ENCODE measurements around the gene LST1. TPM values are rescaled to one million over a fixed set of nuclear protein-coding genes. Genes with fewer than 3 reads are reported as not detected.

Gene LST1
- total and polyA plus RNA-seq, 2 of the 8 experiments (the other 6 are each of a cell fraction or from before 2014, with no cell fraction given) = not detected

DNA sequence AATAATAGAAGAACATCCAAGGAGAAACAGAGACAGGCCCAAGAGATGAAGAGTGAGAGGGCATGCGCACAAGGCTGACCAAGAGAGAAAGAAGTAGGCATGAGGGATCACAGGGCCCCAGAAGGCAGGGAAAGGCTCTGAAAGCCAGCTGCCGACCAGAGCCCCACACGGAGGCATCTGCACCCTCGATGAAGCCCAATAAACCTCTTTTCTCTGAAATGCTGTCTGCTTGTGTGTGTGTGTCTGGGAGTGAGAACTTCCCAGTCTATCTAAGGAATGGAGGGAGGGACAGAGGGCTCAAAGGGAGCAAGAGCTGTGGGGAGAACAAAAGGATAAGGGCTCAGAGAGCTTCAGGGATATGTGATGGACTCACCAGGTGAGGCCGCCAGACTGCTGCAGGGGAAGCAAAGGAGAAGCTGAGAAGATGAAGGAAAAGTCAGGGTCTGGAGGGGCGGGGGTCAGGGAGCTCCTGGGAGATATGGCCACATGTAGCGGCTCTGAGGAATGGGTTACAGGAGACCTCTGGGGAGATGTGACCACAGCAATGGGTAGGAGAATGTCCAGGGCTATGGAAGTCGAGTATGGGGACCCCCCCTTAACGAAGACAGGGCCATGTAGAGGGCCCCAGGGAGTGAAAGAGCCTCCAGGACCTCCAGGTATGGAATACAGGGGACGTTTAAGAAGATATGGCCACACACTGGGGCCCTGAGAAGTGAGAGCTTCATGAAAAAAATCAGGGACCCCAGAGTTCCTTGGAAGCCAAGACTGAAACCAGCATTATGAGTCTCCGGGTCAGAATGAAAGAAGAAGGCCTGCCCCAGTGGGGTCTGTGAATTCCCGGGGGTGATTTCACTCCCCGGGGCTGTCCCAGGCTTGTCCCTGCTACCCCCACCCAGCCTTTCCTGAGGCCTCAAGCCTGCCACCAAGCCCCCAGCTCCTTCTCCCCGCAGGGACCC is 11.7 kb upstream of the LST1 start (continued):
- TF ChIP-seq, protein P1, sequence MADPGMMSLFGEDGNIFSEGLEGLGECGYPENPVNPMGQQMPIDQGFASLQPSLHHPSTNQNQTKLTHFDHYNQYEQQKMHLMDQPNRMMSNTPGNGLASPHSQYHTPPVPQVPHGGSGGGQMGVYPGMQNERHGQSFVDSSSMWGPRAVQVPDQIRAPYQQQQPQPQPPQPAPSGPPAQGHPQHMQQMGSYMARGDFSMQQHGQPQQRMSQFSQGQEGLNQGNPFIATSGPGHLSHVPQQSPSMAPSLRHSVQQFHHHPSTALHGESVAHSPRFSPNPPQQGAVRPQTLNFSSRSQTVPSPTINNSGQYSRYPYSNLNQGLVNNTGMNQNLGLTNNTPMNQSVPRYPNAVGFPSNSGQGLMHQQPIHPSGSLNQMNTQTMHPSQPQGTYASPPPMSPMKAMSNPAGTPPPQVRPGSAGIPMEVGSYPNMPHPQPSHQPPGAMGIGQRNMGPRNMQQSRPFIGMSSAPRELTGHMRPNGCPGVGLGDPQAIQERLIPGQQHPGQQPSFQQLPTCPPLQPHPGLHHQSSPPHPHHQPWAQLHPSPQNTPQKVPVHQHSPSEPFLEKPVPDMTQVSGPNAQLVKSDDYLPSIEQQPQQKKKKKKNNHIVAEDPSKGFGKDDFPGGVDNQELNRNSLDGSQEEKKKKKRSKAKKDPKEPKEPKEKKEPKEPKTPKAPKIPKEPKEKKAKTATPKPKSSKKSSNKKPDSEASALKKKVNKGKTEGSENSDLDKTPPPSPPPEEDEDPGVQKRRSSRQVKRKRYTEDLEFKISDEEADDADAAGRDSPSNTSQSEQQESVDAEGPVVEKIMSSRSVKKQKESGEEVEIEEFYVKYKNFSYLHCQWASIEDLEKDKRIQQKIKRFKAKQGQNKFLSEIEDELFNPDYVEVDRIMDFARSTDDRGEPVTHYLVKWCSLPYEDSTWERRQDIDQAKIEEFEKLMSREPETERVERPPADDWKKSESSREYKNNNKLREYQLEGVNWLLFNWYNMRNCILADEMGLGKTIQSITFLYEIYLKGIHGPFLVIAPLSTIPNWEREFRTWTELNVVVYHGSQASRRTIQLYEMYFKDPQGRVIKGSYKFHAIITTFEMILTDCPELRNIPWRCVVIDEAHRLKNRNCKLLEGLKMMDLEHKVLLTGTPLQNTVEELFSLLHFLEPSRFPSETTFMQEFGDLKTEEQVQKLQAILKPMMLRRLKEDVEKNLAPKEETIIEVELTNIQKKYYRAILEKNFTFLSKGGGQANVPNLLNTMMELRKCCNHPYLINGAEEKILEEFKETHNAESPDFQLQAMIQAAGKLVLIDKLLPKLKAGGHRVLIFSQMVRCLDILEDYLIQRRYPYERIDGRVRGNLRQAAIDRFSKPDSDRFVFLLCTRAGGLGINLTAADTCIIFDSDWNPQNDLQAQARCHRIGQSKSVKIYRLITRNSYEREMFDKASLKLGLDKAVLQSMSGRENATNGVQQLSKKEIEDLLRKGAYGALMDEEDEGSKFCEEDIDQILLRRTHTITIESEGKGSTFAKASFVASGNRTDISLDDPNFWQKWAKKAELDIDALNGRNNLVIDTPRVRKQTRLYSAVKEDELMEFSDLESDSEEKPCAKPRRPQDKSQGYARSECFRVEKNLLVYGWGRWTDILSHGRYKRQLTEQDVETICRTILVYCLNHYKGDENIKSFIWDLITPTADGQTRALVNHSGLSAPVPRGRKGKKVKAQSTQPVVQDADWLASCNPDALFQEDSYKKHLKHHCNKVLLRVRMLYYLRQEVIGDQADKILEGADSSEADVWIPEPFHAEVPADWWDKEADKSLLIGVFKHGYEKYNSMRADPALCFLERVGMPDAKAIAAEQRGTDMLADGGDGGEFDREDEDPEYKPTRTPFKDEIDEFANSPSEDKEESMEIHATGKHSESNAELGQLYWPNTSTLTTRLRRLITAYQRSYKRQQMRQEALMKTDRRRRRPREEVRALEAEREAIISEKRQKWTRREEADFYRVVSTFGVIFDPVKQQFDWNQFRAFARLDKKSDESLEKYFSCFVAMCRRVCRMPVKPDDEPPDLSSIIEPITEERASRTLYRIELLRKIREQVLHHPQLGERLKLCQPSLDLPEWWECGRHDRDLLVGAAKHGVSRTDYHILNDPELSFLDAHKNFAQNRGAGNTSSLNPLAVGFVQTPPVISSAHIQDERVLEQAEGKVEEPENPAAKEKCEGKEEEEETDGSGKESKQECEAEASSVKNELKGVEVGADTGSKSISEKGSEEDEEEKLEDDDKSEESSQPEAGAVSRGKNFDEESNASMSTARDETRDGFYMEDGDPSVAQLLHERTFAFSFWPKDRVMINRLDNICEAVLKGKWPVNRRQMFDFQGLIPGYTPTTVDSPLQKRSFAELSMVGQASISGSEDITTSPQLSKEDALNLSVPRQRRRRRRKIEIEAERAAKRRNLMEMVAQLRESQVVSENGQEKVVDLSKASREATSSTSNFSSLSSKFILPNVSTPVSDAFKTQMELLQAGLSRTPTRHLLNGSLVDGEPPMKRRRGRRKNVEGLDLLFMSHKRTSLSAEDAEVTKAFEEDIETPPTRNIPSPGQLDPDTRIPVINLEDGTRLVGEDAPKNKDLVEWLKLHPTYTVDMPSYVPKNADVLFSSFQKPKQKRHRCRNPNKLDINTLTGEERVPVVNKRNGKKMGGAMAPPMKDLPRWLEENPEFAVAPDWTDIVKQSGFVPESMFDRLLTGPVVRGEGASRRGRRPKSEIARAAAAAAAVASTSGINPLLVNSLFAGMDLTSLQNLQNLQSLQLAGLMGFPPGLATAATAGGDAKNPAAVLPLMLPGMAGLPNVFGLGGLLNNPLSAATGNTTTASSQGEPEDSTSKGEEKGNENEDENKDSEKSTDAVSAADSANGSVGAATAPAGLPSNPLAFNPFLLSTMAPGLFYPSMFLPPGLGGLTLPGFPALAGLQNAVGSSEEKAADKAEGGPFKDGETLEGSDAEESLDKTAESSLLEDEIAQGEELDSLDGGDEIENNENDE (IDR thresholded peaks at IDR 0.05; ENCODE audit: insufficient replicate concordance, low read length) = no peak
- TF ChIP-seq EZH2 (IDR thresholded peaks at IDR 0.05; ENCODE audit: low read depth, low read length, severe bottlenecking) (no peak), POLR2A (IDR thresholded peaks at IDR 0.05; ENCODE audit: control extremely low read depth in 1 of 2, low read depth in 2 of 2, low read length in 2 of 2) (no peak)
- TF ChIP-seq, protein P2, sequence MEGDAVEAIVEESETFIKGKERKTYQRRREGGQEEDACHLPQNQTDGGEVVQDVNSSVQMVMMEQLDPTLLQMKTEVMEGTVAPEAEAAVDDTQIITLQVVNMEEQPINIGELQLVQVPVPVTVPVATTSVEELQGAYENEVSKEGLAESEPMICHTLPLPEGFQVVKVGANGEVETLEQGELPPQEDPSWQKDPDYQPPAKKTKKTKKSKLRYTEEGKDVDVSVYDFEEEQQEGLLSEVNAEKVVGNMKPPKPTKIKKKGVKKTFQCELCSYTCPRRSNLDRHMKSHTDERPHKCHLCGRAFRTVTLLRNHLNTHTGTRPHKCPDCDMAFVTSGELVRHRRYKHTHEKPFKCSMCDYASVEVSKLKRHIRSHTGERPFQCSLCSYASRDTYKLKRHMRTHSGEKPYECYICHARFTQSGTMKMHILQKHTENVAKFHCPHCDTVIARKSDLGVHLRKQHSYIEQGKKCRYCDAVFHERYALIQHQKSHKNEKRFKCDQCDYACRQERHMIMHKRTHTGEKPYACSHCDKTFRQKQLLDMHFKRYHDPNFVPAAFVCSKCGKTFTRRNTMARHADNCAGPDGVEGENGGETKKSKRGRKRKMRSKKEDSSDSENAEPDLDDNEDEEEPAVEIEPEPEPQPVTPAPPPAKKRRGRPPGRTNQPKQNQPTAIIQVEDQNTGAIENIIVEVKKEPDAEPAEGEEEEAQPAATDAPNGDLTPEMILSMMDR (IDR thresholded peaks at IDR 0.05; ENCODE audit: control extremely low read depth in 1 of 3, insufficient read depth in 1 of 3, low read depth in 1 of 3, low read length in 3 of 3) = peak in 2 of 3 experiments; percentile 25 to 34; a peak in 2 of 4 replicates
